GM12878 (cell line): ENCODE data around the gene CLRN3. TPM values are rescaled to one million over a fixed set of nuclear protein-coding genes. Genes with fewer than 3 reads are reported as not detected.

ENCODE experiments used
- ATAC-seq: fragments of 200-7000 bp; cut with Tn5 transposase; 3 replicates; pipeline ENCODE4 v1.9.1; 2020; ENCODE audit warnings: mild to moderate bottlenecking, moderate library complexity
- BruUV-seq: library from RNA; stranded (reverse); fragments of 400-500 nt; replicated peaks from 2 replicates; lab custom pipeline; 2021; lab: Mats Ljungman, UMichigan
- CTCF ChIA-PET: fragments of 300-600 bp; sonication (Branson Sonifier 250); formaldehyde crosslinking; extraction: SDS; loops from one replicate; lab custom pipeline; 2021; ENCODE audit warnings: inconsistent platforms; lab: Yijun Ruan, JAX
- POLR2A ChIA-PET: fragments of 350-600 bp; formaldehyde crosslinking; extraction: SDS; loops from one replicate; lab custom pipeline; 2021; ENCODE audit warnings: inconsistent platforms; lab: Charles Lee
- RAD21 ChIA-PET: fragments of 300-600 bp; sonication (Branson Sonifier 250); formaldehyde crosslinking; loops from one replicate; lab custom pipeline; 2023; ENCODE audit warnings: antibody characterized with exemption; ENCODE audit not compliant: unreplicated experiment; lab: Charles Lee
- SMC1A ChIA-PET: fragments of 300-600 bp; sonication (Branson Sonifier 250); formaldehyde crosslinking; loops from one replicate; lab custom pipeline; 2023; ENCODE audit not compliant: unreplicated experiment, uncharacterized antibody; lab: Charles Lee
- DNase-seq: peaks from one replicate; pipeline ENCODE4 v3.0.0-alpha.2; 2011; ENCODE audit warnings: low read depth, low spot score
- FAIRE-seq: peaks from 3 replicates; lab custom pipeline; 2011; peaks lifted over from hg19 to GRCh38; lab: Jason Lieb, UNC
- H2AFZ ChIP-seq: 2 replicates; pipeline ENCODE4 v1.6.0; 2011; ENCODE audit warnings: low read depth, low read length, control low read depth; ENCODE audit not compliant: control insufficient read depth
- H3K27ac ChIP-seq: 2 replicates; pipeline ENCODE4 v1.5.1; 2011; ENCODE audit warnings: control low read depth; ENCODE audit not compliant: control insufficient read depth, insufficient read depth
- H3K27me3 ChIP-seq, 2 experiments: replicated peaks in 1 of 2; 2 replicates each; pipeline versions ENCODE4 v1.6.0 to v1.6.1; 2011; ENCODE audit warnings: low read length in 1 of 2; ENCODE audit not compliant: control insufficient read depth in 2 of 2, insufficient read depth in 2 of 2
- H3K36me3 ChIP-seq, 2 experiments: 2 replicates each; pipeline ENCODE4 v1.5.1; 2011; ENCODE audit warnings: low read length in 1 of 2; ENCODE audit not compliant: control insufficient read depth in 2 of 2, insufficient read depth in 2 of 2
- H3K4me1 ChIP-seq: 2 replicates; pipeline ENCODE4 v1.6.1; 2011; ENCODE audit warnings: mild to moderate bottlenecking, low read length, moderate library complexity, mixed read lengths; ENCODE audit not compliant: control insufficient read depth, insufficient read depth
- H3K4me2 ChIP-seq: 2 replicates; pipeline ENCODE4 v1.6.0; 2011; ENCODE audit warnings: control low read depth; ENCODE audit not compliant: control insufficient read depth, insufficient read depth
- H3K4me3 ChIP-seq: fragments of 200-600 bp; sonication (generic); 2 replicates; pipeline ENCODE4 v1.5.1; 2016
- H3K79me2 ChIP-seq: 2 replicates; pipeline ENCODE4 v1.6.0; 2011; ENCODE audit warnings: low read length; ENCODE audit not compliant: control insufficient read depth, insufficient read depth
- H3K9ac ChIP-seq: 2 replicates; pipeline ENCODE4 v1.8.0; 2011; ENCODE audit warnings: low read length, control low read depth, mixed read lengths; ENCODE audit not compliant: control insufficient read depth, insufficient read depth
- H3K9me3 ChIP-seq: replicated peaks from 3 replicates; pipeline ENCODE4 v1.5.1; 2011; ENCODE audit warnings: mild to moderate bottlenecking, low read length; ENCODE audit not compliant: control insufficient read depth, insufficient read depth
- H4K20me1 ChIP-seq: 2 replicates; pipeline ENCODE4 v1.6.0; 2011; ENCODE audit not compliant: control insufficient read depth, insufficient read depth
- BRCA1 ChIP-seq: IDR thresholded peaks from 2 replicates; pipeline ENCODE4 v1.6.1; 2011; ENCODE audit warnings: low read depth, low read length, improper control_type of control experiment
- CHD2 ChIP-seq: IDR thresholded peaks from 2 replicates; pipeline ENCODE4 v1.6.1; 2011; ENCODE audit warnings: low read depth, low read length, improper control_type of control experiment, borderline replicate concordance
- ESRRA ChIP-seq: IDR thresholded peaks from 2 replicates; pipeline ENCODE4 v1.6.1; 2012; ENCODE audit warnings: mild to moderate bottlenecking, low read length, improper control_type of control experiment
- FOXK2 ChIP-seq: fragments of 450-650 bp; IDR thresholded peaks from 2 replicates; pipeline ENCODE4 v1.6.1; 2017; ENCODE audit warnings: mild to moderate bottlenecking, moderate library complexity
- HDAC6 ChIP-seq: fragments of 200-600 bp; sonication (generic); IDR thresholded peaks from one replicate; pipeline ENCODE4 v1.8.0; 2017; ENCODE audit warnings: antibody characterized with exemption; ENCODE audit not compliant: unreplicated experiment
- HDGF ChIP-seq: fragments of 450-650 bp; IDR thresholded peaks from 2 replicates; pipeline ENCODE4 v1.6.1; 2016; ENCODE audit warnings: antibody characterized with exemption
- MXI1 ChIP-seq: fragments of 150-350 bp; IDR thresholded peaks from 2 replicates; pipeline ENCODE4 v1.6.1; 2011; ENCODE audit warnings: low read depth, mild to moderate bottlenecking, inconsistent platforms, low read length, improper control_type of control experiment
- NR2F1 ChIP-seq: fragments of 450-650 bp; conservative IDR thresholded peaks from 2 replicates; pipeline ENCODE4 v1.6.1; 2017; ENCODE audit warnings: mild to moderate bottlenecking
- SUPT20H ChIP-seq: IDR thresholded peaks from 2 replicates; pipeline ENCODE4 v1.6.1; 2011; ENCODE audit warnings: low read depth, mild to moderate bottlenecking, low read length, moderate library complexity, borderline replicate concordance; ENCODE audit not compliant: control insufficient read depth
- ZNF24 ChIP-seq: fragments of 450-650 bp; IDR thresholded peaks from 2 replicates; pipeline ENCODE4 v1.6.1; 2017; ENCODE audit warnings: antibody characterized with exemption, mild to moderate bottlenecking
- ZNF622 ChIP-seq: fragments of 450-650 bp; IDR thresholded peaks from 2 replicates; pipeline ENCODE4 v1.6.1; 2017; ENCODE audit warnings: mild to moderate bottlenecking, inconsistent platforms
- ZZZ3 ChIP-seq: IDR thresholded peaks from 2 replicates; pipeline ENCODE4 v1.6.1; 2011; ENCODE audit warnings: low read depth; ENCODE audit not compliant: control insufficient read depth, insufficient read length
- WGBS: methylation state at CpG from one replicate; pipeline ENCODE4 v1.1.6; 2016; ENCODE audit warnings: low lambda C conversion rate; ENCODE audit not compliant: insufficient replicate concordance, insufficient coverage; ENCODE audit errors: missing lambda C conversion rate; 5-methylcytosine and 5-hydroxymethylcytosine counted together
- in situ Hi-C: fragments of 300-500 bp; cut with MboI; formaldehyde crosslinking; loops from 9 replicates; pipeline ENCODE4 v1.14.3; 2018; ENCODE audit warnings: mixed read lengths
- intact Hi-C: fragments of 100-400 bp; cut with micrococcal nuclease; formaldehyde crosslinking; loops from one replicate; pipeline ENCODE4 v1.14.2; 2022; ENCODE audit not compliant: unreplicated experiment
- polyA plus RNA-seq, 11 experiments: library from polyadenylated mRNA; depleted of rRNA in 4 of 11; unstranded in 6 of 11; stranded (reverse) in 5 of 11; fragments of >200 nt; fragmentation: Nextera tagmentation in 4 of 11; fragmentation: Illumina TruSeq in 1 of 11; extraction: Ambion mirVana in 4 of 11; extraction: Trizol in 1 of 11; gene quantifications; 1 replicate in 1 of 11; 2 replicates in 10 of 11; pipeline versions ENCODE4 v1.2.1 to v1.2.3, GENCODE V29; 2011 to 2016; ENCODE audit warnings: inconsistent platforms in 2 of 11, missing spikeins in 2 of 11, low read depth in 1 of 11
- total RNA-seq, 4 experiments: library from RNA; depleted of rRNA in 3 of 4; stranded (reverse); fragments of >200 nt in 3 of 4; fragmentation: Illumina TruSeq in 1 of 4; extraction: Trizol in 1 of 4; gene quantifications; 2 replicates each; pipeline versions ENCODE4 v1.2.1 to v1.2.3, GENCODE V29; 2013 to 2021
- TF ChIP-seq, protein P1 (sequence below): fragments of 150-350 bp; IDR thresholded peaks from 2 replicates; pipeline ENCODE4 v1.6.1; 2016; ENCODE audit warnings: low read depth, low read length
- TF ChIP-seq, protein P2 (sequence below): IDR thresholded peaks from 2 replicates; pipeline ENCODE4 v1.6.1; 2011; ENCODE audit warnings: borderline replicate concordance, low read depth, mild to moderate bottlenecking, moderate library complexity, low read length; ENCODE audit not compliant: insufficient read depth, poor library complexity, severe bottlenecking
- TF ChIP-seq, protein P3 (sequence below): fragments of 450-650 bp; formaldehyde crosslinking; IDR thresholded peaks from 2 replicates; pipeline ENCODE4 v1.4.0; 2022; ENCODE audit warnings: mild to moderate bottlenecking, moderate library complexity

Gene CLRN3
- total and polyA plus RNA-seq, 10 of the 15 experiments (the other 5 are each of a cell fraction or from before 2014, with no cell fraction given): not detected

DNA sequence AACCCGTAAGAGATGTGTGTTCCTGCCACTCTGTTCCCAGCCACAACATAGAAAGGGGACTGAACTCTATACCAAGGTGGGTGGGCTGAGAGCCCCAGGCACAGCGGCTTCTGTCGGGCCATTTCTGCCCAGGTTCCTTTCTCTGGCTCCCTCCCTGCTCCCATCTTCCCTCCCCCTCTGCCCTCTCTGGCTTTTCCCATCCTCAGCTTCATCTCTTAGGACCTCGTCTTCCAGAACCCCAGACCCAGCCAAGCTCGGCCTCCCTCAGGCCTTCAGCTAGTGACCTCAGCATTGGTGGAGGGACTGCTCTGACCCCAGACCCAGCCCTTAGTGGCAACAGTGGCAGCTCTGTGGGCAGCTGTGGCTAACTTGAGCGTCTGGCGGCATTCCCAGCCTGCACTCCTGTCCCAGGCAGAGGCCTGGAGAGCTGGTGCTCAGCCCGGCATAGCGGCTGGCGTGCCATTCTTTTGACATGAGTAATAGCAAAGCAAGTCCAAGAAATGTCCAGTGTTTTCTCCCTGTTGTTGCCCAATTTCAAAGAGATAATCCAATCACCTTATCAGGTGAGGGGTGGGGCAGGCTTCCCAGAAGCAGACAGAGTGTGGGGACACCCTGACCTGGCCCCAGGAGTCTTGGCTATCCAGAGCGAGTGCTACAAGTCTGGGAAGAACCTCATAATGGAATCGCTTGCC, 30.1 kb upstream of the CLRN3 start (continued):
- TF ChIP-seq, protein P1, sequence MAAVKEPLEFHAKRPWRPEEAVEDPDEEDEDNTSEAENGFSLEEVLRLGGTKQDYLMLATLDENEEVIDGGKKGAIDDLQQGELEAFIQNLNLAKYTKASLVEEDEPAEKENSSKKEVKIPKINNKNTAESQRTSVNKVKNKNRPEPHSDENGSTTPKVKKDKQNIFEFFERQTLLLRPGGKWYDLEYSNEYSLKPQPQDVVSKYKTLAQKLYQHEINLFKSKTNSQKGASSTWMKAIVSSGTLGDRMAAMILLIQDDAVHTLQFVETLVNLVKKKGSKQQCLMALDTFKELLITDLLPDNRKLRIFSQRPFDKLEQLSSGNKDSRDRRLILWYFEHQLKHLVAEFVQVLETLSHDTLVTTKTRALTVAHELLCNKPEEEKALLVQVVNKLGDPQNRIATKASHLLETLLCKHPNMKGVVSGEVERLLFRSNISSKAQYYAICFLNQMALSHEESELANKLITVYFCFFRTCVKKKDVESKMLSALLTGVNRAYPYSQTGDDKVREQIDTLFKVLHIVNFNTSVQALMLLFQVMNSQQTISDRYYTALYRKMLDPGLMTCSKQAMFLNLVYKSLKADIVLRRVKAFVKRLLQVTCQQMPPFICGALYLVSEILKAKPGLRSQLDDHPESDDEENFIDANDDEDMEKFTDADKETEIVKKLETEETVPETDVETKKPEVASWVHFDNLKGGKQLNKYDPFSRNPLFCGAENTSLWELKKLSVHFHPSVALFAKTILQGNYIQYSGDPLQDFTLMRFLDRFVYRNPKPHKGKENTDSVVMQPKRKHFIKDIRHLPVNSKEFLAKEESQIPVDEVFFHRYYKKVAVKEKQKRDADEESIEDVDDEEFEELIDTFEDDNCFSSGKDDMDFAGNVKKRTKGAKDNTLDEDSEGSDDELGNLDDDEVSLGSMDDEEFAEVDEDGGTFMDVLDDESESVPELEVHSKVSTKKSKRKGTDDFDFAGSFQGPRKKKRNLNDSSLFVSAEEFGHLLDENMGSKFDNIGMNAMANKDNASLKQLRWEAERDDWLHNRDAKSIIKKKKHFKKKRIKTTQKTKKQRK: no peak

DNA sequence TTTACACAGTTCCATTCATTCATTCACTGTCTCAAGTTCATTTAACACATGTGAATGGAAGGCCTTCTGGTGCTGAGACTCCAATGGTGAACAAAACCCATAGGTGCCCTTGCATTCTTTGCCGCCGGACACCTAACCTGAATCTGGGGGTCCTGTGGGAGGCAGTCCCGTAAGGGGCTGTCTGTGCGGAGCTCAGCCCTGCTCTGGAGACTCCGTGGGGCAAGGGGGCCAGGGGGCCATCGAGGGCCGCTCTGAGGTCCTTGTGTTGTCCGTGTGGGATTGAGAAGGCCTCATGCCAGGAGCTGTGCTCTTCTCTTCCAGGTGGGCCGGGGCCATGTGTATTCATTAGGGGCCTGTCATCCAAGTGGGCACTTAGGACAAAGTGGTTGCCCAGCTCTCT, 29.5 kb upstream of the CLRN3 start:
- TF ChIP-seq CHD2 (no peak), SUPT20H (no peak), ZNF622 (no peak), ZZZ3 (no peak), FOXK2 (no peak), MXI1 (no peak), ESRRA (no peak), ZNF24 (no peak), HDGF (no peak), NR2F1 (no peak), BRCA1 (no peak), HDAC6 (no peak)
- TF ChIP-seq, protein P2, sequence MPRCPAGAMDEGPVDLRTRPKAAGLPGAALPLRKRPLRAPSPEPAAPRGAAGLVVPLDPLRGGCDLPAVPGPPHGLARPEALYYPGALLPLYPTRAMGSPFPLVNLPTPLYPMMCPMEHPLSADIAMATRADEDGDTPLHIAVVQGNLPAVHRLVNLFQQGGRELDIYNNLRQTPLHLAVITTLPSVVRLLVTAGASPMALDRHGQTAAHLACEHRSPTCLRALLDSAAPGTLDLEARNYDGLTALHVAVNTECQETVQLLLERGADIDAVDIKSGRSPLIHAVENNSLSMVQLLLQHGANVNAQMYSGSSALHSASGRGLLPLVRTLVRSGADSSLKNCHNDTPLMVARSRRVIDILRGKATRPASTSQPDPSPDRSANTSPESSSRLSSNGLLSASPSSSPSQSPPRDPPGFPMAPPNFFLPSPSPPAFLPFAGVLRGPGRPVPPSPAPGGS: no peak
- TF ChIP-seq, protein P3, sequence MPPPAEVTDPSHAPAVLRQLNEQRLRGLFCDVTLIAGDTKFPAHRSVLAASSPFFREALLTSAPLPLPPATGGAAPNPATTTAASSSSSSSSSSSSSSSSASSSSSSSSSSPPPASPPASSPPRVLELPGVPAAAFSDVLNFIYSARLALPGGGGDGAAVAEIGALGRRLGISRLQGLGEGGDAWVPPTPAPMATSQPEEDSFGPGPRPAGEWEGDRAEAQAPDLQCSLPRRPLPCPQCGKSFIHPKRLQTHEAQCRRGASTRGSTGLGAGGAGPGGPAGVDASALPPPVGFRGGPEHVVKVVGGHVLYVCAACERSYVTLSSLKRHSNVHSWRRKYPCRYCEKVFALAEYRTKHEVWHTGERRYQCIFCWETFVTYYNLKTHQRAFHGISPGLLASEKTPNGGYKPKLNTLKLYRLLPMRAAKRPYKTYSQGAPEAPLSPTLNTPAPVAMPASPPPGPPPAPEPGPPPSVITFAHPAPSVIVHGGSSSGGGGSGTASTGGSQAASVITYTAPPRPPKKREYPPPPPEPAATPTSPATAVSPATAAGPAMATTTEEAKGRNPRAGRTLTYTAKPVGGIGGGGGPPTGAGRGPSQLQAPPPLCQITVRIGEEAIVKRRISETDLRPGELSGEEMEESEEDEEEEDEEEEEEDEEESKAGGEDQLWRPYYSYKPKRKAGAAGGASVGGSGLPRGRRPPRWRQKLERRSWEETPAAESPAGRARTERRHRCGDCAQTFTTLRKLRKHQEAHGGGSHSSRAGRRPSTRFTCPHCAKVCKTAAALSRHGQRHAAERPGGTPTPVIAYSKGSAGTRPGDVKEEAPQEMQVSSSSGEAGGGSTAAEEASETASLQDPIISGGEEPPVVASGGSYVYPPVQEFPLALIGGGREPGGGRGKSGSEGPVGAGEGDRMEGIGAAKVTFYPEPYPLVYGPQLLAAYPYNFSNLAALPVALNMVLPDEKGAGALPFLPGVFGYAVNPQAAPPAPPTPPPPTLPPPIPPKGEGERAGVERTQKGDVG (CRISPR knock-in tag): no peak
- ATAC-seq (no peak), DNase-seq (no peak), FAIRE-seq (no peak)
- H3K9ac ChIP-seq: no peak overlapping the region
- H3K36me3 ChIP-seq: no peaks in the 10 kb centered on the region
- H4K20me1 ChIP-seq: no peaks in the 10 kb centered on the region
- H3K27ac ChIP-seq: no peak overlapping the region
- BruUV-seq: no TSS peak
- H2AFZ ChIP-seq: no peak overlapping the region
- intact Hi-C loops (no loop called here), in situ Hi-C loops (no loop called here)
- SMC1A ChIA-PET: no interaction called here
- H3K4me2 ChIP-seq: no peak overlapping the region
- no peaks in the 10 kb centered on the region for H3K4me1 ChIP-seq
- CTCF ChIA-PET: no interaction called here
- POLR2A ChIA-PET: no interaction called here
- no peaks in the 10 kb centered on the region for H3K9me3 ChIP-seq
- H3K4me3 ChIP-seq: no peak overlapping the region
- 26% methylated on average over 9 of the region's 9 CpGs for WGBS
- RAD21 ChIA-PET: no interaction called here
- no peaks in the 10 kb centered on the region for H3K79me2 ChIP-seq
- H3K27me3 ChIP-seq: no peaks in the 10 kb centered on the region
